Measurements from ENCODE around the gene RABL2A. TPM values are rescaled to one million over a fixed set of nuclear protein-coding genes. Genes with fewer than 3 reads are reported as not detected.
"Not testable (repeated sequence)": the region's sequence is repeated elsewhere in the genome, so short reads cannot be mapped to it uniquely, and the experiment has no call there.

Gene RABL2A
- 11.2 TPM for total RNA-seq

DNA sequence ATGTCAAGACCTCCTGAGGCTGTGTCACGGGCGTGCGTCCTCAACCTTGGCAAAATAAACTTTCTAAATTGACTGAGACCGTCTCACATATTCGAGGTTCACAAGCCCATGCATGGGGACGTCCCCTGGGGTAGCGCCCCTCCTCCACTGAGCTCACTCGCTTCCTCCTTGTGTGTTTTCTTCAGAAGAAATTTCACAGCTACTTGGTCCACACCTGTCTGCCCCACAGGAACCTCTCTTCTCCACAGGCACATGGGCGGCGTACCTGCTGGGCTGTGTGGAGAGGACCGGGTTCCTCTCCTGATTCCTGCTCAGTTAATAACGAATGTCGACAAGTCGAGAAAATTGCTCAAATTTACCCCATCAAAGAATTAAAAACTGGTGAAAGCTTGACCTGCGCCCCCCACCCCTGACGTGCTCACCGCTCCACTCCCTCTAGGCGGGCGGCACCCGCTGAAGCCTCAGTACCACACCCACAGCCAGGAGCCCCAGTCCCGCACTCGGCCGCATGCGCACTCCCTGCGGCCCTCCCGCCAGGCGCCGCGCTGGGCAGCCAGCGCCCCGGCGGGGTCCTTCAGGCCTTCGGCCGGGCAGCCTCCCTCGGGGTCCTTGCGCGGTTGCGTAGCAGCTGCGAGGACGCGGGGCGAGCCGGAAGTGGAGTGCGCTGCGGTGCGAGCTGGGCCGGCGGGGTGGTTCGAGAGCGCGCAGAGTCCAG is at the start of gene RABL2A:
Gene RABL2A, plus strand, starts transcription at position 651 of the 715 bp plus-strand sequence. CDS start 1,341 bp downstream, outside the sequence.
- peak; percentile 85 for DNase-seq

DNA sequence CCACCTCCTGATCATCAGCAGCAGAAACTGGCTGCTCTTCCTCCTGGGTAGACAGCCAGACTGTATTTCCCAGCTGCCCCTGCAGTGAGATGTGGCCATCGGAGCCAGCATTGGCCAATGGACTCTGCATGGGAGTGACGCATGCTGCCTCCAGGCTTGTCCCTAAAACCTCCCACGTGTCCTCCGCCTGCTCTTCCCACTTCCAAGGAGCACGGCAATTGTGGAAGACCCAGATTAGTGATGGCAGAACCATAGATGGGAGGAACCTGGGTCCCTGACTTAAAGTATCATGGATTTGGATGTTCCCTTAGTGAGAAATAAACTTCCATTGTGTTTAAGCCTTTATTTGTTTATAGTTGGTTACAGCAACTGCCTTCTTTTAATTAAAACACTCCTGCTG is 48.6 kb upstream of the RABL2A start:
- DNase-seq, result not testable (repeated sequence)

DNA sequence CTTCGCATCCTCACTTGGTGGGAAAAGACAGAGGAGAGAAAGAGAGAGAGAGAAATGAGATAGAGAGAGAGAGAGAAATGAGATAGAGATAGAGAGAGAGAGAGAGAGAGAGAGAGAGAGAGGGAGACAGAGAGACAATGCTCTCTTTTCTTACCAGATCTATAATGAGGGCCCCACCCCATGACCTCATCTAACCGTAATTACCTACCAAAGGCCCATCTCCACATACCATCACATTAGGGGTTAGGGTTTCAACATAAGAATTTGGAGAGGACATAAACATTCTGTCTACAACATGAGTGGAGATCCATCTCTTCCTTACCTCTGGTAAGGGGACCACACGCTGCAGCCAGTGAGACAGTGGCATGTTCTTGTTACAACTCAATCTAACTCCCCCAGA is 44.6 kb upstream of the RABL2A start:
- not testable (repeated sequence) for DNase-seq

DNA sequence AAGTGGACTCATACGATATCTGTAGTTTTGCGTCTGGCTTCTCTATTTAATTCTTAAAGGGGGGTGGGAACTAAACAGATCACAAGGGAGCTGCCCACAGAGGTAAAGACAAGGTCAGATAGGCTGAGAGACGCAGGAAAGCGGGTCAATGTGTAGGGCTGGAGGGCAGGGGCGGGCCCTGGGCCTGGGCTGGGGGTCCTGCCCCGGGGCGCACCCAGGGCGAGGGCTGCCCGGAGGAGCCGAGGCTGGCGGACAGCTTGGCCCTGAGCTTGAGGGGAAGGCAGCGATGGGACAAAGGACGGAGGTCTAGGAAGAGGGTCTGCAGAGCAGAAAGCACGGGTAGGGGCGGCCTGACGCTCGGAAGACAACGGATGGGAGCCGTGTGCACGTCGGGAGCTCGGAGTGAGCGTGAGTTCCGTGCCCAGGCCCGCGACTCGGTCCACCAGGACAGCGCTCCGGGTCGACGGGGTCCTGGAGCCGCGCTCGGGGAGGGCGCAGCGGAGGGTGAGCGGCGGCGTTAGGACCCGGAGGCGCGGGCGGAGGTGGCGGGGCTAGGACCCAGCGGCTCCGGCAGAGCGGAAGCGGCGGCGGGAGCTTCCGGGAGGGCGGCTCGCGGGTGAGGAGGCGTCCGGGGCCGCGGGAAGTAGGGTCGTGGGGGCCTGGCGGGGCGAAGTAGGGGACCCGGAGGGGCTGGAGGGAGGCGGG is 43.4 kb upstream of the RABL2A start:
- DNase-seq, result peak; percentile 89

DNA sequence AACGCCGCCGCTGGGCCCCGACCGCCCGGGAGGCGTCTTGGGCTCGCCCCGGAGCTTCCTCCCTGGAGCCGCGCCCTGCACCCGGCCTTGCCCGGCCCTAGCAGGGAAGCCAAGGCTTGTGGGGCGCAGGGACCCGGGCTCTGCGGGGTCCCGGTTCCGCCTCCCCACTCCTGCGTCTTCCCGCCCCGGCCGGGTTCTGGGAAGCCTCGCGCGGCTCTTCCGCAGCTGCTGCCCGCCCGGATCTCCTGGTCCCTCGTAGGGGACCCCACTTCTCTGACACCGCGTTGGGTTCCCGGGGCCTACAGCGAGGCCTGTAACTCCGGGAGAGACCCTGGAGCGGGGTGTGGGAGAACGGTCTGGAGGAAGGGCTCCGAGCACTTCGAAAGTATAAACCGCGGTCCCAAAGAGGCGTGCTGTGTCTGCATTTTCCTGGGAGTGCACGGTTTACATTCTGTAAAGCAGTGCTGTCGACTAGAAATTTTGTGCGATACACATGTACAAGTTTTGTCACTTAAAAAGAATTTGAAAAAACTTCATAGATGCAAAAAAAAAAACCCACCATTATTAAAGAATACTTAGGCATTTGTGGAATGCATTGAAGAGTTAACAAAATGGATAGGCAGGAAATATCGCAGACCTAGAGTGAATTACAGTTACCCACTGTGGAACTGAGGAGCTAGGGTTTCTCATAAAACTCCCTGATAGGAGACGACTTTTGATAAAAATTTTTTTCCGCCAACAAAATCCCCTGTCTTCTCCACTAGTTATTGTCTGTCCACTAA is 42.6 kb upstream of the RABL2A start:
- DNase-seq, result not testable (repeated sequence)

DNA sequence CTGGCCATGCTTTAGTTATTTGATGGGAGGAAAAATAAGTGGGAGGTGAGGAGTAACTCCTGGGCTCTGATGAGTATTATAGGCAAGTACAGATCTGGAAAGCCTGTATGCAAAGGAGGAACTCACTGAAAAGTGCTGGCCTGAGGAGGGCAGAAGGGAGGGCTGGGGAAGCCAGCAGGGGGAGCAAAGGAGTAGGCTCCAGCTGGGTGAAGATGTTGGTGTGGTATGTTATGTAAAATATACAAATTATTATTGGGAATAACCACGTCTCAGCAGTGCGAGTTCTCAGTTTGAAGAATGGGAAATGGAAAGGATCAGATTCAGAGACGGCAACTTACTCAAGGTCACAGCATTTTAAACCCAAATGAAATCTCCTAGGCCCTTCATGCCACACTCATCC is 39.9 kb upstream of the RABL2A start:
- peak; percentile 59 for DNase-seq

DNA sequence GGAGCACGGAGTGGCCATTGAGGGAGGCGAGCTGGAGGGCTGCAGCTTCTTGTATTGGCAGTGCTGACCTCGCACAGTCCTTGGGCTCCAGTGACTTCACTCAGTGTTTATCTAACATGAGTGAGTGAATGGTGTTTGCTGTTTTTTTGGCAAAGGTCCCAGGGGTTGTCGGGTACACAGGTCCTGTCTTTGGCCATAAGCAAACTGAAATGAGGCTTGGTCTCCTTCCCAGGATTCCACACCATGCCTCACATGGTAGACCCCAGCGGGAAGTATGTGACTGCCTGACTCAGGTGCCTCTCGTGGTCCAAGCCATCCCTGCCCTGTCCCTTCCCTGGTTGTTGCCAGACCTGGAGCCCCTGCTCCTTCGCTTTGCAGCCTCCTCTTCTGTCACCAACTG is 37.5 kb upstream of the RABL2A start:
- not testable (repeated sequence) for DNase-seq

DNA sequence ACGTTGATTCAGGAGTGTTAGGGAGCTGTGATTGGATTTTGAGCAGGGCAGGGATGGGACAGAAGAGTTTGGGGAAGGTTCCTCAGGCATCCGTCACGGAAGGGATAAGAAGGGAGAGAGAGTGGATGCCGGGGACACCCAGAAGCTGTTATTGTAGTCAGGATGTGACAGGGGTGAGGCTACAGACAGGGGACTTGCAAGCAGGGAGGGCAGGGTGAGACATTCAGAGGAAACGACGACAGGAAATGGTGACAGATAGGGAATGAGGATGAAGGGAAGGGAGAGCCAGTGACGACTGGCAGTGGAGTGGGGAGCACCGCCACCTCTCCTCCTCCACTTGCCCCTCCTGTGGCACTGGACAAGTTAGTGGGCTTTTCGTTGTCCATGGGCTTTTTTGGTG is 35.1 kb upstream of the RABL2A start:
- DNase-seq, result not testable (repeated sequence)

DNA sequence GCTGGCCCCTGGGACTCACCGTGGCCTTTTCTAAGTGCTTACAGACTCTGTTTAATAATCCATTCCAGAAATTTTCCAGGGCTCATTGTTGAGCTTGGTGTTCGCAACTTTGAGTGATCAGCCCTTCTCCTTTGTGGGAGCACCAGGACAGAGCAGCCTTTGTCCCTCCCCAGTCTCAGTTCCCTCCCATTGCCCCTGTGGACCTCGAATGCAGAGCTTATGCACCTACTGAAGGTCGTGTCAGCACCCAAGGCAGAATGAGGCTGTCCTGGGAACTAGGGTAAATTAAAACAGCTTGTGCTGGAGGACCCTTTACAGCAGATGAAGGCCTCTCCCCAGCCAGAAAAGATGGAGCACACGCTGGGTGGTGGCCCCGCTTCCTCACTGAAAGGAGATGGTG is 33.8 kb upstream of the RABL2A start:
- DNase-seq, result not testable (repeated sequence)

DNA sequence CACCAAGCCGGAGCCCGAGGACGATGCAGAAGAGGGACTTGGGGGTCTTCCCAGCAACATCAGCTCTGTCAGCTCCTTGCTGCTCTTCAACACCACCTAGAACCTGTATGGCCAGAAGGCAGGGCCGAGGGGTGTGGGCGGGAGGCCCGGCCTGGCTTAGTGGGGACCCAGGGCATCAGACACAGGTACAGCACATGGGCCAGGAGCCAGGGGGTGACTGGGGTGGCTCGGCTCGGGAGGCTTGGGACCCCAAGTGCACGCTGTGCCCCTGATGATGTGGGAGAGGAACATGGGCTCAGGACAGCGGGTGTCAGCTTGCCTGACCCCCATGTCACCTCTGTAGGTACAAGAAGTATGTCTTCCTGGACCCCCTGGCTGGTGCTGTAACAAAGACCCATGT is 31.3 kb upstream of the RABL2A start:
- DNase-seq, result not testable (repeated sequence)

DNA sequence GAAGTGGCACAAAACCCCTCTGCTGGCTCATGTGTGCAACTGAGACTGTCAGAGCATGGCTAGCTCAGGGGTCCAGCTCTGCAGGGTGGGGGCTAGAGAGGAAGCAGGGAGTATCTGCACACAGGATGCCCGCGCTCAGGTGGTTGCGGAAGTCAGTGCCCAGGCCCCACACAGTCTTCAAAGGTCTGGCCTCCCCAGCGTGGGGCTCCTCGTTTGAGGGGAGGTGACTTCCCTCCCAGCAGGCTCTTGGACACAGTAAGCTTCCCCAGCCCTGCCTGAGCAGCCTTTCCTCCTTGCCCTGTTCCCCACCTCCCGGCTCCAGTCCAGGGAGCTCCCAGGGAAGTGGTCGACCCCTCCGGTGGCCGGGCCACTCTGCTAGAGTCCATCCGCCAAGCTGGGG is 29.9 kb upstream of the RABL2A start:
- not testable (repeated sequence) for DNase-seq

DNA sequence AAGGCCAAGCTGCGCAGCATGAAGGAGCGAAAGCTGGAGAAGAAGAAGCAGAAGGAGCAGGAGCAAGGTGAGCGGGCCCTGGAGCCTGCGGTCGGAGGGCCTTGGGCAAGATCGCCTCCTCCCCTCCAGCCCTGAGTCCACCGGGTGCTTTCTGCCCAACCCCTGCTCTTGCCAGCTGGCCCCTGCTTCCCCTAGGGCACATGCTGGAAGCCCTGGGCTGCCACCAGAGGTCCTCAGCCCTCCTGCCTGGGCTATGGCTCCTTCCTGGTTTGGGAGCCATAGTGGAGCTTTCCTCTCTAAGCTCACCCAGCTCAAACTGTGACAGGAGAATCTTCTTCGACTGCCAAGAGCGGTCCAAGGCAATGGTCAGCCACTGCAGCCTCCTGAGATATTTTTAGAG is 29.5 kb upstream of the RABL2A start:
- DNase-seq, result not testable (repeated sequence)

DNA sequence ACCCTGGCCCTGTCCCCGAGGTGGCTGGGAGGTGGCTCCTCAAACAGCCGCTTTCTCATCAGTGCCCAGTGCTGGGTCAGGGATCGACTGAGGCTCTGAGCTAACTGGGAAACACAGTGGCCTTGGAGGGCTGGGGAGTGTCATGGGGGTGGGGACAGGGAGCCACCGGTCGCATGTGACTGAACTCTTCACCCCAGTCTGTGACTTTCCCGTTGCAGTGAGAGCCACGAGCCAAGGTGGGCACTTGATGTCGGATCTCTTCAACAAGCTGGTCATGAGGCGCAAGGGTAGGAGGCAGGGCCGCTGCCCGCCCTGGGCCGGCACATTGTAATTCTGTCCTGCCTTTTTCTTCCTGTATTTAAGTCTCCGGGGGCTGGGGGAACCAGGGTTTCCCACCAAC is 28.9 kb upstream of the RABL2A start:
- DNase-seq, result not testable (repeated sequence)

DNA sequence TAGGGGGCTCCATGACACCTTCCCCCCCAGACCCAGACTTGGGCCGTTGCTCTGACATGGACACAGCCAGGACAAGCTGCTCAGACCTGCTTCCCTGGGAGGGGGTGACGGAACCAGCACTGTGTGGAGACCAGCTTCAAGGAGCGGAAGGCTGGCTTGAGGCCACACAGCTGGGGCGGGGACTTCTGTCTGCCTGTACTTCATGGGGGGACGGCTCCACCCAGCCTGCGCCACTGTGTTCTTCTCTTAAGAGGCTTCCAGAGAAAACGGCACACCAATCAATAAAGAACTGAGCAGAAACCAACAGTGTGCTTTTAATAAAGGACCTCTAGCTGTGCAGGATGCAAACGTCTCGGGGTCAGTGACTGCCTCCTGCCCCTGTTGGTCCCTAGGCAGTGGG is 28.3 kb upstream of the RABL2A start:
- DNase-seq, result not testable (repeated sequence)

DNA sequence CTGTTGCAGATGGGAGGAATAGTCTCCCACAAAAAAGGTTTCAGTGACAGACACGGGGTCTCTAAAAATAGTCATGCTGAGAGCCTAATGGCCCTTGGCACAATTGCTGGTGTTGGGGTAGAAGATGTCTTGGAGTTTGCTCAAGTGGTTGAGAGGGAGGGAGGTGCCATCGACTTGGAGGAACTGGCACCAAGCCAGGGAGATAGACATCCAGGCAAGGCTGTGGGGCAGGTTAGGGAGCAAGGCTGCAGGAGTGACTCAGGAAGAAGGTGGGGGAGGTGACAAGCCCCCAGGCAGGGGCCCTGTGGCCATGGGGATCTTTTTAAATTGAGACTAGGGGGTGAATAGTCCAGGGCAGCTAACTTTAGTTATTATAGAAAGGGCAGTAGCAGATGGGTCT is 27.9 kb upstream of the RABL2A start:
- DNase-seq, result not testable (repeated sequence)

DNA sequence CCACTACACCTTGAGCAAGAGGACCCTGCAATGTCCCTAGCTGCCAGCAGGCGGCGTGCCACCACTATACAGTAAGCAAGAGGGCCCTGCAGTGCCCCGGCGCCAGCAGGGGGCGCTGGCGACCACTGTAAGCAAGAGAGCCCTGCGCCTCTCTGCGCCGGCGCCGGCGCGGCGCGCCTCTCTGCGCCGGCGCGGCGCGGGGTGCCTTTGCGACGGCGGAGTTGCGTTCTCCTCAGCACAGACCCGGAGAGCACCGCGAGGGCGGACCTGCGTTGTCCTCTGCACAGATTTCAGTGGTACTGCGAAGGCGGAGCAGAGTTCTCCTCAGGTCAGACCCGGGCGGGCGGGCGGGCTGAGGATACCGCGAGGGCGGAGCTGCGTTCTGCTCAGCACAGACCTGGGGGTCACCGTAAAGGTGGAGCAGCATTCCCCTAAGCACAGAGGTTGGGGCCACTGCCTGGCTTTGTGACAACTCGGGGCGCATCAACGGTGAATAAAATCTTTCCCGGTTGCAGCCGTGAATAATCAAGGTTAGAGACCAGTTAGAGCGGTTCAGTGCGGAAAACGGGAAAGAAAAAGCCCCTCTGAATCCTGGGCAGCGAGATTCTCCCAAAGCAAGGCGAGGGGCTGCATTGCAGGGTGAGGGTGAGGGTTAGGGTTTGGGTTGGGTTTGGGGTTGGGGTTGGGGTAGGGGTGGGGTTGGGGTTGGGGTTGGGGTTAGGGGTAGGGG is 24.9 kb upstream of the RABL2A start:
- peak; percentile 94 for DNase-seq

DNA sequence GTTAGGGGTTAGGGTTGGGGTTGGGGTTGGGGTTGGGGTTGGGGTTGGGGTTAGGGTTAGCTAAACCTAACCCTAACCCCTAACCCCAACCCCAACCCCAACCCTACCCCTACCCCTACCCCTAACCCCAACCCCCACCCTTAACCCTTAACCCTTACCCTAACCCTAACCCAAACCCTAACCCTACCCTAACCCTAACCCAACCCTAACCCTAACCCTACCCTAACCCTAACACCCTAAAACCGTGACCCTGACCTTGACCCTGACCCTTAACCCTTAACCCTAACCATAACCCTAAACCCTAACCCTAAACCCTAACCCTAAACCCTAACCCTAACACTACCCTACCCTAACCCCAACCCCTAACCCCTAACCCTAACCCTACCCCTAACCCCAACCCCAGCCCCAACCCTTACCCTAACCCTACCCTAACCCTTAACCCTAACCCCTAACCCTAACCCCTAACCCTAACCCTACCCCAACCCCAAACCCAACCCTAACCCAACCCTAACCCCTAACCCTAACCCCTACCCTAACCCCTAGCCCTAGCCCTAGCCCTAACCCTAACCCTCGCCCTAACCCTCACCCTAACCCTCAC is 24.1 kb upstream of the RABL2A start:
- peak; percentile 18 for DNase-seq

DNA sequence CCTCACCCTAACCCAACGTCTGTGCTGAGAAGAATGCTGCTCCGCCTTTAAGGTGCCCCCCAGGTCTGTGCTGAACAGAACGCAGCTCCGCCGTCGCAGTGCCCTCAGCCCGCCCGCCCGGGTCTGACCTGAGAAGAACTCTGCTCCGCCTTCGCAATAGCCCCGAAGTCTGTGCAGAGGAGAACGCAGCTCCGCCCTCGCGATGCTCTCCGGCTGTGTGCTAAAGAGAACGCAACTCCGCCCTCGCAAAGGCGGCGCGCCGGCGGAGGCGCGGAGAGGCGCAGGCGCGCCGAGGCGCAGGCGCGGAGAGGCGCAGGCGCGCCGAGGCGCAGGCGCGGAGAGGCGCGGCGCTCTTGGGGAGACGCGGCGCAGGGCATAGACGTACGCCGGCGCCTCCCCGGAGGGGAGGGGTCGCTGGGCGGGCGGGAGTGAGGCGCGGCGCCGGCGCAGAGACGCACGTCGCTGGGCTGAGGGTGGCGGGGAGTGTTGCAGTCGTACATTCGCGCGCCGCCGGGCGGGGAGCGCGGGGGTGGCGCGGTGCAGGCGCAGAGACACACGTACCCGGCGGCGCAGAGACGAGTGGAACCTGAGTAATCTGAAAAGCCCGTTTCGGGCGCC is 23.5 kb upstream of the RABL2A start:
- peak; percentile 90 for DNase-seq

DNA sequence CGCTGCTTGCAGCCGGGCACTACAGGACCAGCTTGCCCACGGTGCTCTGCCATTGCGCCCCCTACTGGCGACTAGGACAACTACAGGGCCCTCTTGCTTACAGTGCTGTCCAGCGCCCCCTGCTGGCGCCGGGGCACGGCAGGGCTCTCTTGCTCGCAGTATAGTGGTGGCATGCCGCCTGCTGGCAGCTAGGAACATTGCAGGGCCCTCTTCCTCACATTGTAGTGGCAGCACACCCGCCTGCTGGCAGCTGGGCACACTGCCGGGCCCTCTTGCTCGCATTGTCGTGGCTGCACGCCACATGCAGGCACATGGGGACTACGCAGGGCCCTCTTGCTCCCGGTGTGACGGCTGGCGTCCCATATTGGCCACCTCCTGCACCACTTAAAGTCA is 23.0 kb upstream of the RABL2A start:
- peak; percentile 91 for DNase-seq

DNA sequence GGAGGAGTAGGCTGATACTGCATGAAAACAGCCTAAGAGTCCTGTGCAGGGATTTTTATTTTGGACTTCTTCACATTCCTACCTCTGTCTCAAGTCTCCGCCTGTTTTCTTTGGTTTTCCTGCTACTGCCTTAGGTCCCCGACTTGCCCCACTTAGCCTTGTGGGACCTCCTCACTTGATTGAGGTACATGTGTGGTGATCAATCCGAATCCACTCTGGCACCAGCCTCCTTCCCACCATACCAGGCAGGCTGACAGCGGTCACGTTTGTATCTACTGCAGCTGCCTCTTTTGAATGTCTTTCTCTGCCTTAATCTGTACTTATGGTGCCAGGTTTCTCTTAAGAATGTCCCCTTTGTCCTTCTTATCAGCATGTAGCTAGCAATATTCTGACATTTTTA is 22.4 kb upstream of the RABL2A start:
- not testable (repeated sequence) for DNase-seq

DNA sequence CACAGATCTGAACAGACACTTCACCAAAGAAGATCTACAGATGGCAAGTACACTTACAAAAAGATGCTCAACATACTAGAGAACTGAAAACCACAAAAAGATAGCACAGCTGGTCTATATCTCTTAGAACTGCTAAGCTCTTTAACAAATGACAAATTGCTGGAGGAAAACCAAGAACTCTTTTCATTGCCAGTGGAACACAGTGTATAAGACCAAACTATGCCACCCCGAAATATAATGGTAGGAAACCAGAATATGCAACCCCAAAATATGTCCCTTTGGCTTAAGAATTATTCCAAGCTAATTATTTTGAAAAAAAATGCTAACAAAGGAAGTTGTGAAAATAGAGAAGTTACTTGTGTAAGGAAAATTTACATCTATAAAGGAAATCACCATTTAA is 21.0 kb upstream of the RABL2A start:
- not testable (repeated sequence) for DNase-seq

Measured in tongue (tissue), 2 donors.